IMR-90 (cell line): Measurements from ENCODE around the gene SPAG8.

Experiments used
- BHLHE40 ChIP-seq: fragments of 150-350 bp; IDR thresholded peaks from 2 replicates; pipeline ENCODE4 v1.6.1; 2016; ENCODE audit warnings: mild to moderate bottlenecking, low read depth, low read length
- CEBPB ChIP-seq: IDR thresholded peaks from 2 replicates; pipeline ENCODE4 v1.6.1; 2012; ENCODE audit warnings: low read depth, low read length, improper control_type of control experiment
- FOS ChIP-seq: fragments of 150-350 bp; IDR thresholded peaks from 2 replicates; pipeline ENCODE4 v1.6.1; 2016; ENCODE audit warnings: low read depth, low read length
- MXI1 ChIP-seq: IDR thresholded peaks from 2 replicates; pipeline ENCODE4 v1.6.1; 2012; ENCODE audit warnings: low read depth, mild to moderate bottlenecking, low read length, moderate library complexity, borderline replicate concordance
- NFE2L2 ChIP-seq: fragments of 150-350 bp; IDR thresholded peaks from 2 replicates; pipeline ENCODE4 v1.6.1; 2016; ENCODE audit warnings: low read depth, mild to moderate bottlenecking, low read length
- POLR2A ChIP-seq: IDR thresholded peaks from 2 replicates; pipeline ENCODE4 v1.6.1; 2012; ENCODE audit warnings: mild to moderate bottlenecking, low read depth, low read length
- RAD21 ChIP-seq: IDR thresholded peaks from 2 replicates; pipeline ENCODE4 v1.6.1; 2012; ENCODE audit warnings: low read length, improper control_type of control experiment
- RFX5 ChIP-seq: IDR thresholded peaks from 2 replicates; pipeline ENCODE4 v1.8.0; 2012; ENCODE audit warnings: low read depth, mild to moderate bottlenecking, low read length, moderate library complexity
- SMC3 ChIP-seq: fragments of 150-350 bp; IDR thresholded peaks from 2 replicates; pipeline ENCODE4 v1.6.1; 2016; ENCODE audit warnings: low read depth, mild to moderate bottlenecking, antibody characterized with exemption, low read length, moderate library complexity
- TF ChIP-seq, protein P1 (sequence below): conservative IDR thresholded peaks from 2 replicates; pipeline ENCODE4 v1.5.1; 2012; ENCODE audit warnings: mild to moderate bottlenecking, low read depth, low read length, improper control_type of control experiment

- TF ChIP-seq, protein P1, sequence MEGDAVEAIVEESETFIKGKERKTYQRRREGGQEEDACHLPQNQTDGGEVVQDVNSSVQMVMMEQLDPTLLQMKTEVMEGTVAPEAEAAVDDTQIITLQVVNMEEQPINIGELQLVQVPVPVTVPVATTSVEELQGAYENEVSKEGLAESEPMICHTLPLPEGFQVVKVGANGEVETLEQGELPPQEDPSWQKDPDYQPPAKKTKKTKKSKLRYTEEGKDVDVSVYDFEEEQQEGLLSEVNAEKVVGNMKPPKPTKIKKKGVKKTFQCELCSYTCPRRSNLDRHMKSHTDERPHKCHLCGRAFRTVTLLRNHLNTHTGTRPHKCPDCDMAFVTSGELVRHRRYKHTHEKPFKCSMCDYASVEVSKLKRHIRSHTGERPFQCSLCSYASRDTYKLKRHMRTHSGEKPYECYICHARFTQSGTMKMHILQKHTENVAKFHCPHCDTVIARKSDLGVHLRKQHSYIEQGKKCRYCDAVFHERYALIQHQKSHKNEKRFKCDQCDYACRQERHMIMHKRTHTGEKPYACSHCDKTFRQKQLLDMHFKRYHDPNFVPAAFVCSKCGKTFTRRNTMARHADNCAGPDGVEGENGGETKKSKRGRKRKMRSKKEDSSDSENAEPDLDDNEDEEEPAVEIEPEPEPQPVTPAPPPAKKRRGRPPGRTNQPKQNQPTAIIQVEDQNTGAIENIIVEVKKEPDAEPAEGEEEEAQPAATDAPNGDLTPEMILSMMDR = peak; percentile 34; the same call in 1 of the 2 replicates
- TF ChIP-seq POLR2A (no peak; the same call in 1 of the 2 replicates), RAD21 (no peak), SMC3 (peak; percentile 27; the same call in 1 of the 2 replicates), MXI1 (no peak), NFE2L2 (no peak), RFX5 (no peak), FOS (no peak), BHLHE40 (no peak), CEBPB (peak; percentile 57; the same call in 1 of the 2 replicates)
These were observed 2.2 kb upstream of the SPAG8 start for GRCh38 chr9:35814106-35814840.
